IPS-18c (cell line): ENCODE measurements around the gene MAX.
A peak's percentile ranks its signal among the peaks of the same experiment; 100 is the strongest.
"Not testable (repeated sequence)": the region's sequence is repeated elsewhere in the genome, so short reads cannot be mapped to it uniquely, and the experiment has no call there.

ENCODE experiments used
- H3K4me3 ChIP-seq: 2 replicates; pipeline ENCODE4 v1.7.0; 2013; ENCODE audit warnings: low read depth, mild to moderate bottlenecking, low read length, moderate library complexity; ENCODE audit not compliant: insufficient read depth
- H3K9me3 ChIP-seq: one replicate; pipeline ENCODE4 v1.6.1; 2013; ENCODE audit warnings: mild to moderate bottlenecking, low read length, moderate library complexity; ENCODE audit not compliant: control insufficient read depth, insufficient read depth

Gene MAX

GRCh38 chr14:65110525-65110924 lies 8.2 kb upstream of the MAX start:
- no peaks in the 10 kb centered on the region for H3K9me3 ChIP-seq
- H3K4me3 ChIP-seq = no peak overlapping the region

GRCh38 chr14:65109357-65109756 lies 7.0 kb upstream of the MAX start:
- Histone ChIP-seq H3K4me3 (no peak overlapping the region), H3K9me3 (no peaks in the 10 kb centered on the region)

- Histone ChIP-seq H3K9me3 (no peaks in the 10 kb centered on the region), H3K4me3 (no peak overlapping the region)
Measured at GRCh38 chr14:65107200-65107599, 4.9 kb upstream of the MAX start.

GRCh38 chr14:65106736-65107135 lies 4.4 kb upstream of the MAX start:
- Histone ChIP-seq H3K4me3 (no peak overlapping the region), H3K9me3 (no peaks in the 10 kb centered on the region)

GRCh38 chr14:65106316-65106715 lies 4.0 kb upstream of the MAX start:
- Histone ChIP-seq H3K9me3 (no peaks in the 10 kb centered on the region), H3K4me3 (no peak overlapping the region)

- H3K4me3 ChIP-seq = no peak overlapping the region
Measured at GRCh38 chr14:65104791-65105190, 2.5 kb upstream of the MAX start.

GRCh38 chr14:65103150-65103760 lies 938 bp upstream of the MAX start:
- Histone ChIP-seq H3K4me3 (peak overlapping the region; percentile 60; the same call in 1 of the 2 replicates), H3K9me3 (no peaks in the 10 kb centered on the region)

More at GRCh38 chr14:65104791-65105190, 2.5 kb upstream of the MAX start:
- H3K9me3 ChIP-seq = no peaks in the 10 kb centered on the region

- peak overlapping the region; percentile 87 for H3K4me3 ChIP-seq
- H3K9me3 ChIP-seq = no peaks in the 10 kb centered on the region
Measured at GRCh38 chr14:65101631-65102440, 481 bp downstream of the MAX start.

GRCh38 chr14:65100922-65101541 lies 1.3 kb downstream of the MAX start:
- H3K9me3 ChIP-seq = no peaks in the 10 kb centered on the region
- H3K4me3 ChIP-seq = peak overlapping the region; percentile 87

GRCh38 chr14:65098586-65098985 lies 3.7 kb downstream of the MAX start:
- no peaks in the 10 kb centered on the region for H3K9me3 ChIP-seq
- no peak overlapping the region for H3K4me3 ChIP-seq

- Histone ChIP-seq H3K9me3 (no peaks in the 10 kb centered on the region), H3K4me3 (no peak overlapping the region)
Measured at GRCh38 chr14:65096323-65097089, 5.8 kb downstream of the MAX start.

- Histone ChIP-seq H3K9me3 (no peaks in the 10 kb centered on the region), H3K4me3 (no peak overlapping the region)
Measured at GRCh38 chr14:65095633-65096205, 6.6 kb downstream of the MAX start.

GRCh38 chr14:65092349-65092748 lies 10.0 kb downstream of the MAX start:
- Histone ChIP-seq H3K4me3 (no peak overlapping the region), H3K9me3 (peaks cover 2% of the 10 kb centered on the region)

GRCh38 chr14:65087835-65088234 lies 14.5 kb downstream of the MAX start:
- not testable (repeated sequence) for H3K4me3 ChIP-seq
- peaks cover 11% of the 10 kb centered on the region for H3K9me3 ChIP-seq

GRCh38 chr14:65086686-65087085 lies 15.6 kb downstream of the MAX start:
- peaks cover 11% of the 10 kb centered on the region for H3K9me3 ChIP-seq
- H3K4me3 ChIP-seq = not testable (repeated sequence)

- Histone ChIP-seq H3K4me3 (no peak overlapping the region), H3K9me3 (peaks cover 11% of the 10 kb centered on the region)
Measured at GRCh38 chr14:65084554-65085505, 17.5 kb downstream of the MAX start.
